GM12878 (cell line): ENCODE results near the gene CHST5. TPM values are rescaled to one million over a fixed set of nuclear protein-coding genes. Genes with fewer than 3 reads are reported as not detected.

Experiments used
- ATAC-seq: fragments of 200-7000 bp; cut with Tn5 transposase; 3 replicates; pipeline ENCODE4 v1.9.1; 2020; ENCODE audit warnings: mild to moderate bottlenecking, moderate library complexity
- BruUV-seq: library from RNA; stranded (reverse); fragments of 400-500 nt; replicated peaks from 2 replicates; lab custom pipeline; 2021; lab: Mats Ljungman, UMichigan
- CTCF ChIA-PET: fragments of 300-600 bp; sonication (Branson Sonifier 250); formaldehyde crosslinking; extraction: SDS; loops from one replicate; lab custom pipeline; 2021; ENCODE audit warnings: inconsistent platforms; lab: Yijun Ruan, JAX
- POLR2A ChIA-PET: fragments of 350-600 bp; formaldehyde crosslinking; extraction: SDS; loops from one replicate; lab custom pipeline; 2021; ENCODE audit warnings: inconsistent platforms; lab: Charles Lee
- RAD21 ChIA-PET: fragments of 300-600 bp; sonication (Branson Sonifier 250); formaldehyde crosslinking; loops from one replicate; lab custom pipeline; 2023; ENCODE audit warnings: antibody characterized with exemption; ENCODE audit not compliant: unreplicated experiment; lab: Charles Lee
- SMC1A ChIA-PET: fragments of 300-600 bp; sonication (Branson Sonifier 250); formaldehyde crosslinking; loops from one replicate; lab custom pipeline; 2023; ENCODE audit not compliant: unreplicated experiment, uncharacterized antibody; lab: Charles Lee
- DNase-seq: peaks from one replicate; pipeline ENCODE4 v3.0.0-alpha.2; 2011; ENCODE audit warnings: low read depth, low spot score
- FAIRE-seq: peaks from 3 replicates; lab custom pipeline; 2011; peaks lifted over from hg19 to GRCh38; lab: Jason Lieb, UNC
- H2AFZ ChIP-seq: 2 replicates; pipeline ENCODE4 v1.6.0; 2011; ENCODE audit warnings: low read depth, low read length, control low read depth; ENCODE audit not compliant: control insufficient read depth
- H3K27ac ChIP-seq: 2 replicates; pipeline ENCODE4 v1.5.1; 2011; ENCODE audit warnings: control low read depth; ENCODE audit not compliant: control insufficient read depth, insufficient read depth
- H3K27me3 ChIP-seq, 2 experiments: replicated peaks in 1 of 2; 2 replicates each; pipeline versions ENCODE4 v1.6.0 to v1.6.1; 2011; ENCODE audit warnings: low read length in 1 of 2; ENCODE audit not compliant: control insufficient read depth in 2 of 2, insufficient read depth in 2 of 2
- H3K36me3 ChIP-seq, 2 experiments: 2 replicates each; pipeline ENCODE4 v1.5.1; 2011; ENCODE audit warnings: low read length in 1 of 2; ENCODE audit not compliant: control insufficient read depth in 2 of 2, insufficient read depth in 2 of 2
- H3K4me1 ChIP-seq: 2 replicates; pipeline ENCODE4 v1.6.1; 2011; ENCODE audit warnings: mild to moderate bottlenecking, low read length, moderate library complexity, mixed read lengths; ENCODE audit not compliant: control insufficient read depth, insufficient read depth
- H3K4me2 ChIP-seq: 2 replicates; pipeline ENCODE4 v1.6.0; 2011; ENCODE audit warnings: control low read depth; ENCODE audit not compliant: control insufficient read depth, insufficient read depth
- H3K4me3 ChIP-seq: fragments of 200-600 bp; sonication (generic); 2 replicates; pipeline ENCODE4 v1.5.1; 2016
- H3K79me2 ChIP-seq: 2 replicates; pipeline ENCODE4 v1.6.0; 2011; ENCODE audit warnings: low read length; ENCODE audit not compliant: control insufficient read depth, insufficient read depth
- H3K9ac ChIP-seq: 2 replicates; pipeline ENCODE4 v1.8.0; 2011; ENCODE audit warnings: low read length, control low read depth, mixed read lengths; ENCODE audit not compliant: control insufficient read depth, insufficient read depth
- H3K9me3 ChIP-seq: replicated peaks from 3 replicates; pipeline ENCODE4 v1.5.1; 2011; ENCODE audit warnings: mild to moderate bottlenecking, low read length; ENCODE audit not compliant: control insufficient read depth, insufficient read depth
- H4K20me1 ChIP-seq: 2 replicates; pipeline ENCODE4 v1.6.0; 2011; ENCODE audit not compliant: control insufficient read depth, insufficient read depth
- CHD4 ChIP-seq: fragments of 200-600 bp; sonication (generic); IDR thresholded peaks from 2 replicates; pipeline ENCODE4 v1.6.1; 2016; ENCODE audit warnings: mild to moderate bottlenecking
- MTA2 ChIP-seq: fragments of 450-650 bp; IDR thresholded peaks from 2 replicates; pipeline ENCODE4 v1.6.1; 2016; ENCODE audit warnings: low read depth, mild to moderate bottlenecking, moderate library complexity
- SIN3A ChIP-seq: IDR thresholded peaks from 2 replicates; pipeline ENCODE4 v1.6.1; 2012; ENCODE audit warnings: low read depth, low read length, improper control_type of control experiment
- SREBF2 ChIP-seq: IDR thresholded peaks from 2 replicates; pipeline ENCODE4 v1.6.1; 2012; ENCODE audit warnings: mild to moderate bottlenecking, low read length
- YBX1 ChIP-seq: fragments of 450-650 bp; IDR thresholded peaks from 2 replicates; pipeline ENCODE4 v1.6.1; 2016; ENCODE audit warnings: antibody characterized with exemption
- ZBTB11 ChIP-seq: fragments of 450-650 bp; formaldehyde crosslinking; IDR thresholded peaks from 2 replicates; pipeline ENCODE4 v1.5.0; 2022; ENCODE audit warnings: mild to moderate bottlenecking, missing genetic modification characterization
- WGBS: methylation state at CpG from one replicate; pipeline ENCODE4 v1.1.6; 2016; ENCODE audit warnings: low lambda C conversion rate; ENCODE audit not compliant: insufficient replicate concordance, insufficient coverage; ENCODE audit errors: missing lambda C conversion rate; 5-methylcytosine and 5-hydroxymethylcytosine counted together
- in situ Hi-C: fragments of 300-500 bp; cut with MboI; formaldehyde crosslinking; loops from 9 replicates; pipeline ENCODE4 v1.14.3; 2018; ENCODE audit warnings: mixed read lengths
- intact Hi-C: fragments of 100-400 bp; cut with micrococcal nuclease; formaldehyde crosslinking; loops from one replicate; pipeline ENCODE4 v1.14.2; 2022; ENCODE audit not compliant: unreplicated experiment
- polyA plus RNA-seq, 11 experiments: library from polyadenylated mRNA; depleted of rRNA in 4 of 11; unstranded in 6 of 11; stranded (reverse) in 5 of 11; fragments of >200 nt; fragmentation: Nextera tagmentation in 4 of 11; fragmentation: Illumina TruSeq in 1 of 11; extraction: Ambion mirVana in 4 of 11; extraction: Trizol in 1 of 11; gene quantifications; 1 replicate in 1 of 11; 2 replicates in 10 of 11; pipeline versions ENCODE4 v1.2.1 to v1.2.3, GENCODE V29; 2011 to 2016; ENCODE audit warnings: inconsistent platforms in 2 of 11, missing spikeins in 2 of 11, low read depth in 1 of 11
- total RNA-seq, 4 experiments: library from RNA; depleted of rRNA in 3 of 4; stranded (reverse); fragments of >200 nt in 3 of 4; fragmentation: Illumina TruSeq in 1 of 4; extraction: Trizol in 1 of 4; gene quantifications; 2 replicates each; pipeline versions ENCODE4 v1.2.1 to v1.2.3, GENCODE V29; 2013 to 2021
- TF ChIP-seq, protein P1 (sequence below): fragments of 450-650 bp; IDR thresholded peaks from 2 replicates; pipeline ENCODE4 v1.6.1; 2017; ENCODE audit warnings: mild to moderate bottlenecking, moderate library complexity
- TF ChIP-seq, protein P2 (sequence below): fragments of 450-650 bp; IDR thresholded peaks from 2 replicates; pipeline ENCODE4 v1.6.1; 2016; ENCODE audit warnings: mild to moderate bottlenecking

CHST5 gene
- total and polyA plus RNA-seq, 10 of the 15 experiments (the other 5 are each of a cell fraction or from before 2014, with no cell fraction given): 0.04 to 0.43 (median 0.14) TPM; not detected in 6

DNA sequence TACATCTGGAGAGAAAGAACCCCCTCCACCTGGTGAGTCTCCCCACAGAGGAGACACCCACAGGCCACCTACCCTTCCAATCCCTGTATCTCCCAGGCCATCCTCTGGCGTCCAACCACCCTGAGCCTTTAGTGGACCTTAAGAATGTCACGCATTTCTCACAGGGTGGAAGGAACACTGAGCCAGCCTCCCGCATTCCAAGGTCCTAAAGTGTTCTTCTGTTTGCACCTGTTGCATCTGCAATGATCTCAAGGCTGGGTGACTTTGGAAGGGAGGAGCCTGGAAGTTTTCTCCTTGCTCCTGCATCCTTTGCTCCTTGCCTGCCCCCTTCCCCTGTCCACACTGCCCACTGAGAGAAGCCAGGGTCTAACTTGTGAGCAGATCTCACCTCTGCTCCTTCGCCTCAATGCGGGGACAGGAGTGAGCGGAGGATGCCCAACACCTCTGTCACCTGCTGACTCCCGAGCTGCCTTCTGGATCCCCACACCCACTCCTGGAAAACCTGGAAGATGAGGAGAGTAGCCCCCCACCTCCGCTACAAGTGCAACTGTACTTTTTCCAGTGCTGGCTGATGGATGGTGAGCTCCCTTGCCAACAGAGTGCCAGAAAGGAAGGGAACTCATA is 3.7 kb downstream of the CHST5 start:
- ChIA-PET POLR2A (no interaction called here), SMC1A (interaction anchor here (0.8 kb wide), 1 partner anchor 19 kb away, joined by 3 read pairs; no protein-coding TSS in a partner anchor), RAD21 (no interaction called here), CTCF (interaction anchor here (0.7 to 1.2 kb wide), 2 partner anchors 16 to 67 kb away, joined by 3 to 4 read pairs; partner anchors contain the start of gene TMEM170A)
- Histone ChIP-seq H3K9ac (no peak overlapping the region), H3K9me3 (no peaks in the 10 kb centered on the region), H3K79me2 (no peaks in the 10 kb centered on the region), H3K27me3 (no peaks in the 10 kb centered on the region), H3K36me3 (no peaks in the 10 kb centered on the region), H3K4me3 (no peak overlapping the region), H3K4me2 (no peak overlapping the region), H3K4me1 (no peaks in the 10 kb centered on the region), H2AFZ (no peak overlapping the region), H3K27ac (no peak overlapping the region), H4K20me1 (no peaks in the 10 kb centered on the region)
- in situ Hi-C loops (no loop called here), intact Hi-C loops (no loop called here)
- no TSS peak for BruUV-seq
- 54% methylated on average over 8 of the region's 8 CpGs for WGBS
- TF ChIP-seq SREBF2 (no peak), YBX1 (no peak)
- FAIRE-seq (no peak), ATAC-seq (no peak), DNase-seq (no peak)

DNA sequence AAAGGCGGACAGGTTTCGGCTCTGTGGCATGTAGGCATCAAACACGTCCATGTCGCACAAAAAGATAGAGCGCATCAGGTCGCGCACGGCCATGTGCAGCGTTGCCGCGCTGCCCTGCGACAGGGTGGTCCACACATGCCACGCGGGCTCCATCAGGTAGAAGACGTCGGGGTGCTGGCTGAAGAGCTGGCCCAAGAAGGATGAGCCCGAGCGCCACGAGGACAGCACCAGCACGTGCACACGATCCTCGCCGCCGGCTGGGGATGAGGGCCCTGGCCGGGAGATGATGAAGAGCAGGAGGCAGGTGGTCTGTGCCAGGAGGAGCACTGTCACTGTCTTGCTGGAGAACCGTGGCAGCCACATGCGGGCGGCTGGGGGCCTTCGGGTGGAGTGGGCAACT is 5.9 kb downstream of the CHST5 start:
- ChIA-PET SMC1A (no interaction called here), CTCF (no interaction called here), POLR2A (no interaction called here), RAD21 (interaction anchor here (0.6 kb wide), 1 partner anchor 93 kb away, joined by 5 read pairs; no protein-coding TSS in a partner anchor)
- in situ Hi-C loops: no loop called here
- ATAC-seq (no peak), DNase-seq (no peak), FAIRE-seq (no peak)
- no peaks in the 10 kb centered on the region for H3K27me3 ChIP-seq
- no peaks in the 10 kb centered on the region for H3K4me1 ChIP-seq
- no peak overlapping the region for H3K4me3 ChIP-seq
- 82% methylated on average over 29 of the region's 29 CpGs for WGBS
- no peak overlapping the region for H2AFZ ChIP-seq
- no peak overlapping the region for H3K9ac ChIP-seq
- no peaks in the 10 kb centered on the region for H3K79me2 ChIP-seq
- no peak overlapping the region for H3K4me2 ChIP-seq
- no peaks in the 10 kb centered on the region for H3K36me3 ChIP-seq
- BruUV-seq: no TSS peak
- intact Hi-C loops: no loop called here
- H4K20me1 ChIP-seq: no peaks in the 10 kb centered on the region
- H3K9me3 ChIP-seq: no peaks in the 10 kb centered on the region
- no peak overlapping the region for H3K27ac ChIP-seq
- TF ChIP-seq CHD4 (no peak), ZBTB11 (no peak), SIN3A (no peak), MTA2 (no peak)
- TF ChIP-seq, protein P1, sequence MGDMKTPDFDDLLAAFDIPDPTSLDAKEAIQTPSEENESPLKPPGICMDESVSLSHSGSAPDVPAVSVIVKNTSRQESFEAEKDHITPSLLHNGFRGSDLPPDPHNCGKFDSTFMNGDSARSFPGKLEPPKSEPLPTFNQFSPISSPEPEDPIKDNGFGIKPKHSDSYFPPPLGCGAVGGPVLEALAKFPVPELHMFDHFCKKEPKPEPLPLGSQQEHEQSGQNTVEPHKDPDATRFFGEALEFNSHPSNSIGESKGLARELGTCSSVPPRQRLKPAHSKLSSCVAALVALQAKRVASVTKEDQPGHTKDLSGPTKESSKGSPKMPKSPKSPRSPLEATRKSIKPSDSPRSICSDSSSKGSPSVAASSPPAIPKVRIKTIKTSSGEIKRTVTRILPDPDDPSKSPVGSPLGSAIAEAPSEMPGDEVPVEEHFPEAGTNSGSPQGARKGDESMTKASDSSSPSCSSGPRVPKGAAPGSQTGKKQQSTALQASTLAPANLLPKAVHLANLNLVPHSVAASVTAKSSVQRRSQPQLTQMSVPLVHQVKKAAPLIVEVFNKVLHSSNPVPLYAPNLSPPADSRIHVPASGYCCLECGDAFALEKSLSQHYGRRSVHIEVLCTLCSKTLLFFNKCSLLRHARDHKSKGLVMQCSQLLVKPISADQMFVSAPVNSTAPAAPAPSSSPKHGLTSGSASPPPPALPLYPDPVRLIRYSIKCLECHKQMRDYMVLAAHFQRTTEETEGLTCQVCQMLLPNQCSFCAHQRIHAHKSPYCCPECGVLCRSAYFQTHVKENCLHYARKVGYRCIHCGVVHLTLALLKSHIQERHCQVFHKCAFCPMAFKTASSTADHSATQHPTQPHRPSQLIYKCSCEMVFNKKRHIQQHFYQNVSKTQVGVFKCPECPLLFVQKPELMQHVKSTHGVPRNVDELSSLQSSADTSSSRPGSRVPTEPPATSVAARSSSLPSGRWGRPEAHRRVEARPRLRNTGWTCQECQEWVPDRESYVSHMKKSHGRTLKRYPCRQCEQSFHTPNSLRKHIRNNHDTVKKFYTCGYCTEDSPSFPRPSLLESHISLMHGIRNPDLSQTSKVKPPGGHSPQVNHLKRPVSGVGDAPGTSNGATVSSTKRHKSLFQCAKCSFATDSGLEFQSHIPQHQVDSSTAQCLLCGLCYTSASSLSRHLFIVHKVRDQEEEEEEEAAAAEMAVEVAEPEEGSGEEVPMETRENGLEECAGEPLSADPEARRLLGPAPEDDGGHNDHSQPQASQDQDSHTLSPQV: no peak
- TF ChIP-seq, protein P2, sequence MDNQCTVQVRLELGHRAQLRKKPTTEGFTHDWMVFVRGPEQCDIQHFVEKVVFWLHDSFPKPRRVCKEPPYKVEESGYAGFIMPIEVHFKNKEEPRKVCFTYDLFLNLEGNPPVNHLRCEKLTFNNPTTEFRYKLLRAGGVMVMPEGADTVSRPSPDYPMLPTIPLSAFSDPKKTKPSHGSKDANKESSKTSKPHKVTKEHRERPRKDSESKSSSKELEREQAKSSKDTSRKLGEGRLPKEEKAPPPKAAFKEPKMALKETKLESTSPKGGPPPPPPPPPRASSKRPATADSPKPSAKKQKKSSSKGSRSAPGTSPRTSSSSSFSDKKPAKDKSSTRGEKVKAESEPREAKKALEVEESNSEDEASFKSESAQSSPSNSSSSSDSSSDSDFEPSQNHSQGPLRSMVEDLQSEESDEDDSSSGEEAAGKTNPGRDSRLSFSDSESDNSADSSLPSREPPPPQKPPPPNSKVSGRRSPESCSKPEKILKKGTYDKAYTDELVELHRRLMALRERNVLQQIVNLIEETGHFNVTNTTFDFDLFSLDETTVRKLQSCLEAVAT: no peak
